SK-N-SH (cell line): Measurements from ENCODE around the gene SDC3. TPM values are rescaled to one million over a fixed set of nuclear protein-coding genes. Genes with fewer than 3 reads are reported as not detected.

Experiments
- CTCF ChIA-PET: fragments of 300-600, 350-600 bp; formaldehyde crosslinking; extraction: SDS; loops from one replicate; lab custom pipeline; 2021; lab: Yijun Ruan, JAX
- POLR2A ChIA-PET: fragments of 350-600 bp; sonication (Branson Sonifier 250); formaldehyde crosslinking; extraction: SDS; loops from one replicate; lab custom pipeline; 2020; ENCODE audit warnings: antibody characterized with exemption, inconsistent platforms; lab: Yijun Ruan, JAX
- DNase-seq: peaks from one replicate; pipeline ENCODE4 v3.0.0; 2012
- H2AFZ ChIP-seq: fragments of 200-600 bp; sonication (generic); 2 replicates; pipeline ENCODE4 v1.8.1; 2016; ENCODE audit warnings: antibody characterized with exemption, mild to moderate bottlenecking, low read depth
- H3F3A ChIP-seq: fragments of 200-600 bp; sonication (generic); replicated peaks from 2 replicates; pipeline ENCODE3; 2016; ENCODE audit warnings: antibody characterized with exemption, mild to moderate bottlenecking; ENCODE audit not compliant: insufficient read depth
- H3K27ac ChIP-seq, 2 experiments: fragments of 200-500 bp in 1 of 2; fragments of 200-600 bp in 1 of 2; sonication (Bioruptor generic) in 1 of 2; sonication (generic), shearing (Covaris generic) in 1 of 2; 2 replicates each; pipeline versions ENCODE4 v1.5.1 to v1.6.1; 2014 to 2016; ENCODE audit warnings: low read depth in 2 of 2, inconsistent platforms in 1 of 2, low read length in 1 of 2, mild to moderate bottlenecking in 1 of 2, mixed read lengths in 1 of 2
- H3K27me3 ChIP-seq: fragments of 200-600 bp; sonication (generic), shearing (Covaris generic); 2 replicates; pipeline ENCODE4 v1.6.1; 2016; ENCODE audit warnings: mixed run types; ENCODE audit not compliant: insufficient read depth
- H3K36me3 ChIP-seq, 2 experiments: fragments of 200-500 bp in 1 of 2; fragments of 200-600 bp in 1 of 2; sonication (Bioruptor generic) in 1 of 2; sonication (generic) in 1 of 2; replicated peaks in 1 of 2; 2 replicates each; pipeline versions ENCODE3 to v1.5.1; 2014 to 2016; ENCODE audit warnings: low read length in 1 of 2, mild to moderate bottlenecking in 1 of 2; ENCODE audit not compliant: insufficient read depth in 2 of 2, control insufficient read depth in 1 of 2
- H3K4me1 ChIP-seq, 2 experiments: fragments of 200-500 bp in 1 of 2; fragments of 200-600 bp in 1 of 2; sonication (Bioruptor generic) in 1 of 2; sonication (generic), shearing (Covaris generic) in 1 of 2; 2 replicates each; pipeline versions ENCODE4 v1.5.1 to v1.6.1; 2014 to 2016; ENCODE audit warnings: low read depth in 1 of 2, low read length in 1 of 2, mixed run types in 1 of 2; ENCODE audit not compliant: insufficient read depth in 2 of 2, control insufficient read depth in 1 of 2
- H3K4me2 ChIP-seq: fragments of 200-600 bp; sonication (generic), shearing (Covaris generic); 2 replicates; pipeline ENCODE4 v1.6.1; 2017; ENCODE audit warnings: mixed run types
- H3K4me3 ChIP-seq, 2 experiments: fragments of 200-500 bp in 1 of 2; fragments of 200-600 bp in 1 of 2; sonication (Bioruptor generic) in 1 of 2; sonication (generic), shearing (Covaris generic) in 1 of 2; 2 replicates each; pipeline versions ENCODE4 v1.5.1 to v1.8.1; 2014 to 2016; ENCODE audit warnings: low read depth in 2 of 2, inconsistent platforms in 1 of 2, low read length in 1 of 2, mild to moderate bottlenecking in 1 of 2, mixed read lengths in 1 of 2, moderate library complexity in 1 of 2
- H3K79me2 ChIP-seq: fragments of 200-600 bp; sonication (generic); 2 replicates; pipeline ENCODE4 v1.8.1; 2017; ENCODE audit warnings: mild to moderate bottlenecking; ENCODE audit not compliant: insufficient read depth
- H3K9ac ChIP-seq: fragments of 200-600 bp; sonication (generic); 2 replicates; pipeline ENCODE4 v1.6.1; 2017; ENCODE audit warnings: mixed run types
- H3K9me2 ChIP-seq: fragments of 200-600 bp; sonication (generic); 2 replicates; pipeline ENCODE4 v1.6.1; 2017; ENCODE audit warnings: mixed run types
- H3K9me3 ChIP-seq: fragments of 200-600 bp; sonication (generic); 2 replicates; pipeline ENCODE4 v1.6.1; 2017; ENCODE audit warnings: mixed run types, mild to moderate bottlenecking, moderate library complexity
- H4K20me1 ChIP-seq: fragments of 200-600 bp; sonication (generic); 2 replicates; pipeline ENCODE4 v1.6.1; 2017; ENCODE audit warnings: mild to moderate bottlenecking, mixed run types; ENCODE audit not compliant: insufficient read depth
- CHD2 ChIP-seq: fragments of 150-350 bp; IDR thresholded peaks from 2 replicates; pipeline ENCODE4 v1.6.1; 2018; ENCODE audit warnings: low read length; ENCODE audit not compliant: partially characterized antibody
- CTCF ChIP-seq: fragments of 200-600 bp; sonication (generic); IDR thresholded peaks from 2 replicates; pipeline ENCODE4 v1.6.1; 2017; ENCODE audit warnings: antibody characterized with exemption, mild to moderate bottlenecking, moderate library complexity
- EZH2phosphoT487 ChIP-seq: fragments of 200-600 bp; sonication (generic); IDR thresholded peaks from 2 replicates; pipeline ENCODE4 v1.6.1; 2017; ENCODE audit warnings: low read depth, mixed run types, mild to moderate bottlenecking, antibody characterized with exemption, moderate library complexity, borderline replicate concordance
- FOSL2 ChIP-seq: IDR thresholded peaks from 2 replicates; pipeline ENCODE4 v1.4.0; 2012; ENCODE audit warnings: low read depth, mild to moderate bottlenecking, moderate library complexity, borderline replicate concordance
- IRF3 ChIP-seq: fragments of 150-350 bp; IDR thresholded peaks from 2 replicates; pipeline ENCODE4 v1.6.1; 2016; ENCODE audit warnings: mild to moderate bottlenecking, low read depth, low read length
- JUND ChIP-seq: IDR thresholded peaks from 2 replicates; pipeline ENCODE4 v1.4.0; 2012
- MEF2A ChIP-seq: IDR thresholded peaks from 2 replicates; pipeline ENCODE4 v1.4.0; 2012; ENCODE audit warnings: low read depth, borderline replicate concordance
- MXI1 ChIP-seq: IDR thresholded peaks from 2 replicates; pipeline ENCODE4 v1.6.1; 2012; ENCODE audit warnings: mild to moderate bottlenecking, low read depth, low read length, improper control_type of control experiment
- PBX3 ChIP-seq: IDR thresholded peaks from 2 replicates; pipeline ENCODE4; 2012
- POLR2AphosphoS5 ChIP-seq: IDR thresholded peaks from 2 replicates; pipeline ENCODE4 v1.6.1; 2012; ENCODE audit warnings: low read depth, low read length
- RAD21 ChIP-seq: IDR thresholded peaks from 2 replicates; pipeline ENCODE4 v1.6.1; 2012; ENCODE audit warnings: mild to moderate bottlenecking, low read length
- RXRA ChIP-seq: IDR thresholded peaks from 2 replicates; pipeline ENCODE4 v1.4.0; 2012; ENCODE audit warnings: low read depth, mild to moderate bottlenecking, borderline replicate concordance
- SIN3A ChIP-seq: IDR thresholded peaks from 2 replicates; pipeline ENCODE4 v1.6.1; 2012; ENCODE audit warnings: low read depth, mild to moderate bottlenecking, low read length, moderate library complexity, borderline replicate concordance
- SMC3 ChIP-seq: IDR thresholded peaks from 2 replicates; pipeline ENCODE4 v1.6.1; 2012; ENCODE audit warnings: low read depth, low read length, improper control_type of control experiment
- USF2 ChIP-seq: fragments of 150-350 bp; IDR thresholded peaks from 2 replicates; pipeline ENCODE4 v1.6.1; 2017; ENCODE audit warnings: antibody characterized with exemption, low read length, low read depth, borderline replicate concordance
- ZBTB33 ChIP-seq: IDR thresholded peaks from 2 replicates; pipeline ENCODE4 v1.4.0; 2012; ENCODE audit warnings: low read depth, borderline replicate concordance
- whole genome bisulfite sequencing: methylation state at CpG from one replicate; pipeline ENCODE4 v1.1.6; 2017; ENCODE audit warnings: low lambda C conversion rate; 5-methylcytosine and 5-hydroxymethylcytosine counted together
- polyA plus RNA-seq, 3 experiments: library from polyadenylated mRNA; depleted of rRNA; stranded (reverse); fragments of >200 nt; gene quantifications; 2 replicates each; pipeline ENCODE4 v1.2.3, GENCODE V29; 2012

Gene SDC3
- polyA plus RNA-seq, 1 of the 3 experiments (the other 2 are of a cell fraction): 18.8 TPM

- Histone ChIP-seq H3K4me2 (no peak overlapping the region), H2AFZ (no peak overlapping the region), H3K4me3 (no peak overlapping the region), H3K36me3 (no peaks in the 10 kb centered on the region), H3K9me2 (no peaks in the 10 kb centered on the region), H4K20me1 (no peaks in the 10 kb centered on the region), H3K79me2 (no peaks in the 10 kb centered on the region), H3K27ac (no peak overlapping the region), H3F3A (no peaks in the 10 kb centered on the region), H3K9ac (no peak overlapping the region), H3K9me3 (no peaks in the 10 kb centered on the region), H3K27me3 (no peaks in the 10 kb centered on the region), H3K4me1 (peaks cover 6 to 10% of the 10 kb centered on the region in 2 experiments; a peak in 2 of 4 replicates)
- TF ChIP-seq CHD2: no peak
- TF ChIP-seq RXRA: no peak
- no peak for TF ChIP-seq FOSL2
- TF ChIP-seq CTCF: no peak
- no peak for TF ChIP-seq ZBTB33
- no peak for TF ChIP-seq USF2
- no peak for TF ChIP-seq MXI1
- TF ChIP-seq SIN3A: no peak
- no peak for TF ChIP-seq JUND
- no peak for TF ChIP-seq SMC3
- no peak for TF ChIP-seq PBX3
- DNase-seq: no peak
- POLR2A ChIA-PET: no interaction called here
- CTCF ChIA-PET: interaction anchor here (0.7 to 47.0 kb wide), 8 partner anchors 9 to 204 kb away, joined by 3 to 1422 read pairs (median 8); no protein-coding TSS in a partner anchor
- 85% methylated on average over 1 of the region's 1 CpG for WGBS
These were observed 15.0 kb upstream of the SDC3 start for GRCh38 chr1:30923597-30923996.

- Histone ChIP-seq H3K27me3 (no peaks in the 10 kb centered on the region), H2AFZ (no peak overlapping the region), H3K4me3 (no peak overlapping the region), H3K36me3 (no peaks in the 10 kb centered on the region), H3K9ac (no peak overlapping the region), H3K4me1 (peaks cover 6 to 12% of the 10 kb centered on the region in 2 experiments; a peak in 3 of 4 replicates), H3K4me2 (no peak overlapping the region), H4K20me1 (no peaks in the 10 kb centered on the region), H3K9me3 (no peaks in the 10 kb centered on the region), H3K9me2 (no peaks in the 10 kb centered on the region), H3K79me2 (no peaks in the 10 kb centered on the region), H3K27ac (no peak overlapping the region), H3F3A (no peaks in the 10 kb centered on the region)
- POLR2A ChIA-PET: no interaction called here
- no peak for DNase-seq
- CTCF ChIA-PET: interaction anchor here (1.0 to 47.0 kb wide), 6 partner anchors 9 to 201 kb away, joined by 3 to 1422 read pairs (median 23); no protein-coding TSS in a partner anchor
- 76% methylated on average over 7 of the region's 7 CpGs for WGBS
- TF ChIP-seq MEF2A (no peak), RAD21 (no peak), IRF3 (no peak), EZH2phosphoT487 (no peak), POLR2AphosphoS5 (no peak), CTCF (no peak), CHD2 (no peak)
These were observed 12.3 kb upstream of the SDC3 start for GRCh38 chr1:30920827-30921226.
